ENCODE results near the gene PRXL2A.

GRCh38 chr10:80380185-80380584, 28.2 kb upstream of the PRXL2A start:
- TF ChIP-seq, protein P1, sequence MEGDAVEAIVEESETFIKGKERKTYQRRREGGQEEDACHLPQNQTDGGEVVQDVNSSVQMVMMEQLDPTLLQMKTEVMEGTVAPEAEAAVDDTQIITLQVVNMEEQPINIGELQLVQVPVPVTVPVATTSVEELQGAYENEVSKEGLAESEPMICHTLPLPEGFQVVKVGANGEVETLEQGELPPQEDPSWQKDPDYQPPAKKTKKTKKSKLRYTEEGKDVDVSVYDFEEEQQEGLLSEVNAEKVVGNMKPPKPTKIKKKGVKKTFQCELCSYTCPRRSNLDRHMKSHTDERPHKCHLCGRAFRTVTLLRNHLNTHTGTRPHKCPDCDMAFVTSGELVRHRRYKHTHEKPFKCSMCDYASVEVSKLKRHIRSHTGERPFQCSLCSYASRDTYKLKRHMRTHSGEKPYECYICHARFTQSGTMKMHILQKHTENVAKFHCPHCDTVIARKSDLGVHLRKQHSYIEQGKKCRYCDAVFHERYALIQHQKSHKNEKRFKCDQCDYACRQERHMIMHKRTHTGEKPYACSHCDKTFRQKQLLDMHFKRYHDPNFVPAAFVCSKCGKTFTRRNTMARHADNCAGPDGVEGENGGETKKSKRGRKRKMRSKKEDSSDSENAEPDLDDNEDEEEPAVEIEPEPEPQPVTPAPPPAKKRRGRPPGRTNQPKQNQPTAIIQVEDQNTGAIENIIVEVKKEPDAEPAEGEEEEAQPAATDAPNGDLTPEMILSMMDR (conservative IDR thresholded peaks at IDR 0.05 in 1 of 2, IDR thresholded peaks at IDR 0.05 in 1 of 2; ENCODE audit: extremely low read depth in 1 of 2, insufficient read depth in 1 of 2, low read depth in 1 of 2, low read length in 2 of 2) = no peak
- no peak for TF ChIP-seq EZH2 (IDR thresholded peaks at IDR 0.05; ENCODE audit: borderline replicate concordance, low read length)
